Kidney epithelial cell (primary cell): Measurements from ENCODE around the gene IER5. TPM values are rescaled to one million over a fixed set of nuclear protein-coding genes. Genes with fewer than 3 reads are reported as not detected.

Source experiments
- DNase-seq: peaks from one replicate; pipeline ENCODE4 v3.0.0-alpha.2; 2010; ENCODE audit warnings: low read depth
- H3K27me3 ChIP-seq: 2 replicates; pipeline ENCODE4 v1.6.0; 2011; ENCODE audit warnings: low read length; ENCODE audit not compliant: control insufficient read depth, insufficient read depth
- H3K36me3 ChIP-seq: 2 replicates; pipeline ENCODE4 v1.5.1; 2011; ENCODE audit warnings: low read length; ENCODE audit not compliant: control insufficient read depth, insufficient read depth
- H3K4me3 ChIP-seq: 2 replicates; pipeline ENCODE4 v1.5.1; 2011; ENCODE audit warnings: low read depth, mild to moderate bottlenecking, control low read depth, low read length
- total RNA-seq: library from RNA; depleted of rRNA; stranded (reverse); fragments of >200 nt; gene quantifications from 2 replicates; pipeline ENCODE4 v1.2.3, GENCODE V29; 2015
- TF ChIP-seq, protein P1 (sequence below): IDR thresholded peaks from 2 replicates; pipeline ENCODE4 v1.5.1; 2011; ENCODE audit warnings: mild to moderate bottlenecking, moderate library complexity, low read length, control low read depth, inconsistent platforms; ENCODE audit not compliant: insufficient read depth, poor library complexity, severe bottlenecking

The IER5 gene
- total RNA-seq, 1 donor from 2014 or later, result 21.9 TPM

DNA sequence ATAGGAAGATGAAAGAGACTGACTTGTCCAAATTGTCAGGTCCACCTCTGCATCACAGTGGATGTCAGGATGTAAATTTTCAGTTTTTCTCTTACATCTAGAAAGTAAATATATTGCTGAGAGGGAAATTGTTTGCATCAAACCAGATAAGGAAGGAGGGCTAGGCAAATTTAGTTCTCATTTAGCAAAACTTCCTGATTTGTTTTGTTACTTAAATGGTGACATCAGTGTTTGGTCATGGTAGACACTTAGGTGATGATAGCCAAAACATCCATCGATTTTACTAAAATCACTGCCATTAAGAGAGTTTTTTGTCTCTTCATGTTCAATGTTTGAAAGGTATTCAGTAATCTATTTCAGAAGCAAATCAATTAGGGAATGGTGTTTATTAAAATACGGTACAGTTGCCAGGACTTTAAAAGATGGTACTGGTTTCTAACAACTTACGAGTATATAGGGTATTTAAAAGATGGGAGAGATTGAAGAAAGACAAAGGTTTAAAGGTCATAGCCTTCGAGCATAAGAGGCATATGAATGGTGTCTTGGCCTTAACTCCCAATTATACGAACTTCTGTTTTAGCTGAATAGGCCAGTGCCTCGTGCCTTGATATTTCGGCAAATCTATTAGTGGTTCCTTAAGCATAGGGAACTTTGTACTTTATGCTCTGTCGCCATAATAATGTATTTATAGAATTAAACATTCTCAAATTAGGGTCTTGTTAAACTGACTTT, 3.0 kb downstream of the IER5 start:
- no peak for DNase-seq
- TF ChIP-seq, protein P1, sequence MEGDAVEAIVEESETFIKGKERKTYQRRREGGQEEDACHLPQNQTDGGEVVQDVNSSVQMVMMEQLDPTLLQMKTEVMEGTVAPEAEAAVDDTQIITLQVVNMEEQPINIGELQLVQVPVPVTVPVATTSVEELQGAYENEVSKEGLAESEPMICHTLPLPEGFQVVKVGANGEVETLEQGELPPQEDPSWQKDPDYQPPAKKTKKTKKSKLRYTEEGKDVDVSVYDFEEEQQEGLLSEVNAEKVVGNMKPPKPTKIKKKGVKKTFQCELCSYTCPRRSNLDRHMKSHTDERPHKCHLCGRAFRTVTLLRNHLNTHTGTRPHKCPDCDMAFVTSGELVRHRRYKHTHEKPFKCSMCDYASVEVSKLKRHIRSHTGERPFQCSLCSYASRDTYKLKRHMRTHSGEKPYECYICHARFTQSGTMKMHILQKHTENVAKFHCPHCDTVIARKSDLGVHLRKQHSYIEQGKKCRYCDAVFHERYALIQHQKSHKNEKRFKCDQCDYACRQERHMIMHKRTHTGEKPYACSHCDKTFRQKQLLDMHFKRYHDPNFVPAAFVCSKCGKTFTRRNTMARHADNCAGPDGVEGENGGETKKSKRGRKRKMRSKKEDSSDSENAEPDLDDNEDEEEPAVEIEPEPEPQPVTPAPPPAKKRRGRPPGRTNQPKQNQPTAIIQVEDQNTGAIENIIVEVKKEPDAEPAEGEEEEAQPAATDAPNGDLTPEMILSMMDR, result no peak
- Histone ChIP-seq H3K27me3 (no peaks in the 10 kb centered on the region), H3K36me3 (no peaks in the 10 kb centered on the region), H3K4me3 (peak overlapping the region; percentile 63)

DNA sequence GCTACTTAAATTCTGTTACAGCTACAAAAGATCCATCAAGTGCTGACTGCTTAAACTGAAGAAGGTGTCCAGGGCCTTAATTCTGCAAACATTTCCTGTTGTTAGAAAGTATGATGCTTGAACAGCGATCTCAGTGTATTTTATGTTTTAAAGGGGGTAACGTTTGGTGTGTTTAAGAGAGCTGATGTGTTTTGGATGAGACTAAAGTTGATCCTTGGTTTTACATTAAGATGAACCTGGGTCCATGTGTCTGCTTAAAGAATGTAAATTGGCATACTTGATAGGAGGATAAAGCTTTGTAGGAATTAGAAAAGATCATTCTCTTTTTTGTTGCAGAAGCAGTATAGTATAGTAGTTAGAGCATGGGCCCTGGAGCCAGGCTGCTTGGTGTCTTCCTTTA, 3.6 kb downstream of the IER5 start:
- DNase-seq, result no peak
- no peaks in the 10 kb centered on the region for H3K36me3 ChIP-seq
- no peak overlapping the region for H3K4me3 ChIP-seq
- H3K27me3 ChIP-seq, result no peaks in the 10 kb centered on the region
- TF ChIP-seq, protein P1, result no peak

DNA sequence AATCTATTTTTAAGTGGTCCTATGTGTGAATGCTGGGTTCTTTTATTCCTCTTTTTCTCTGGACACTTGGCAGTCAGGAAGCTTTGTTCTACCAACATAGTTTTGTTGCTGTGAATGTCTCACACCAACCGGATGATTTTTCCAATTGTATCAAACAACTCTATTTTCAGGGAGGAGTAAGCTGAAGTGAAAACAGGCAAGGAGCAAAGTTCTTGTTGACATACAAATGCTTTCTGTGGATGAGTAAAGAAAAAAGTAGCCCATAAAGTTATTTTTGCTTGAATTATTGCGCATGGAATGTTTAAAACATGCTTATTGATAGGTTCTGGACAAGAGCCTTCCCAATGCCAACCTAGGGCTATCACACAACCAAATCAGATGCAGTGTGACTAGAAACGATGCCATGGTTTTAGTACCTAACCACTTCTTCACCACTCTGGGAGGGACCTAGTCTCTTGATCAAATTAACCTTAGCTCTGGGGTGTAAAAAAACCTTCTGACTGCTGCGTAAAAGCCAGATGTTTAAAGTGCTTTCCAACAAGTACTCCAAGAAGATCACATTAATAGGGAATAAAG, 4.5 kb downstream of the IER5 start:
- H3K27me3 ChIP-seq, result no peaks in the 10 kb centered on the region
- H3K36me3 ChIP-seq, result no peaks in the 10 kb centered on the region
- H3K4me3 ChIP-seq, result no peak overlapping the region
- TF ChIP-seq, protein P1, result no peak
- DNase-seq, result no peak

DNA sequence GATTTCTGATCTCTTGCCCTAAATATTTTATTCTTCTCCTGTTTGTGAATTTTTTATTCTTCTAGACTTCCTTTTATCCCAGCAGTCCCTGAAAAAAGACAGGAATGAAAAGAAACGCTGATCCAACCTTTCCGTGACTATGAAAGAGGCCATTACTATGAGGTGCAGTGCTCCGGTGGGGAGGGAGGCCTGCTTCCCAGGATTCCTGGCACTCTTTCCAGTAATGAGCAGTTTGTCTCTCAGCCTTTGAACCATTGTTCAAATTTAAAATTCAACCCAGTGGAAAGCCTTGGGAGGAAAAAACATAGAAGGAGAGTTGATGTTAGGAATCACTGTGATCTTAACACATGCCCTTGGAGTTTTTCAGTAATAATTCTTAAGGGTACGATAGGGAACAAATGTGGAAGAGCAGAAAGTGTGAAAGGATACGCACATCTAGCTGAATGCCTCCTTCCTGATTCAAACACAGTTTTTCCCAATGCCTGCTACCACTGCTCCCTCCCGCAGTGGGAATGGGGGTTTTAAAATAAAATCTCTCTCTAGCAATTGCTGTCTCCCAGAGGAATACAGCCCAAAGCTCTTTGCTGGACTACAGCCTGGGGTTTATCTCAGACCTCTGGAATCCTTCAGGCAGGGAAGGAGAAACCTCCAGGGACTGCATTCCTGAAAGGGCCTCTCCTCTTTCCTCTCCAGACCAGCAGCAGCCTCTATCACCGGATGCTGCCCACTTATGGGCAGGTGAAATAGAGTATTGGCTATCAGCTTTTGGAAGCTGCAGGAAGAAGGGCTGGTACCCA, 6.1 kb downstream of the IER5 start:
- TF ChIP-seq, protein P1, result no peak
- DNase-seq, result no peak
- H3K4me3 ChIP-seq, result no peak overlapping the region
- H3K36me3 ChIP-seq, result no peaks in the 10 kb centered on the region
- no peaks in the 10 kb centered on the region for H3K27me3 ChIP-seq

DNA sequence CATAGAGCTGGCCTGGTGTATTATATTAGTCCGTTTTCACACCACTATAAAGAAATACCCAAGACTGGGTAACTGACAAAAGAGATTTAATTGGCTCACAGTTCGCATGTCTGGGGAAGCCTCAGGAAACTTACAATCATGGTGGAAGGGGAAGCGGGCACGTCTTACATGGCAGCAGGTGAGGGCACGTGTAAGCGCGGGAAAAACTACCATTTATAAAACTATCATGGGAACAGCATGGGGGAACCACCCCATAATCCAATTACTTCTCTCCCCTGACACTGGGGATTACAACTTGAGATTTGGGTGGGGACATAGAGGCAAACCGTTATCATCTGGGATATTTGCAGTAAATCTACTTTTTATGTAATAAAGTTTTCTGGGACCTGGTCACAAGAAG, 6.8 kb downstream of the IER5 start:
- no peaks in the 10 kb centered on the region for H3K27me3 ChIP-seq
- H3K36me3 ChIP-seq, result no peaks in the 10 kb centered on the region
- DNase-seq, result no peak
- H3K4me3 ChIP-seq, result no peak overlapping the region
- TF ChIP-seq, protein P1, result no peak
